Measurements from ENCODE around the gene MCF2L2.
"Not testable (repeated sequence)": the region's sequence is repeated elsewhere in the genome, so short reads cannot be mapped to it uniquely, and the experiment has no call there.

MCF2L2 gene

DNA sequence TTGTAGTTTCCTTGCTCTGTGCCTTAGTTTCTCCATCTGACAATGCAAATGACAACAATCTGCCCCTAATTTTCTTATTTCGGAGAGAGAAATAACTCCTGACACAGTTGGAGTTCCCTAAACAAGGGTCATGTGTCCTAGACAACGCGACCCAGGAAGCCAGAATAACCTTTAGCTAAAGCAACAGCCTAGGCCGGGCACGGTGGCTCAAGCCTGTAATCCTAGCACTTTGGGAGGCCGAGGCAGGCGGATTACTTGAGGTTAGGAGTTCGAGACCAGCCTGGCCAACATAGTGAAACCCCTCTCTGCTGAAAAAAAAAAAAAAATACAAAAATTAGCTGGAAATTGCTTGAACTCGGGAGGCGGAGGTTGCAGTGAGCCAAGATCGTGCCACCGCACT, 49.9 kb downstream of the MCF2L2 start:
- no peak for TF ChIP-seq MYC (IDR thresholded peaks at IDR 0.05; ENCODE audit: low read depth, low read length)
- TF ChIP-seq, protein P1, sequence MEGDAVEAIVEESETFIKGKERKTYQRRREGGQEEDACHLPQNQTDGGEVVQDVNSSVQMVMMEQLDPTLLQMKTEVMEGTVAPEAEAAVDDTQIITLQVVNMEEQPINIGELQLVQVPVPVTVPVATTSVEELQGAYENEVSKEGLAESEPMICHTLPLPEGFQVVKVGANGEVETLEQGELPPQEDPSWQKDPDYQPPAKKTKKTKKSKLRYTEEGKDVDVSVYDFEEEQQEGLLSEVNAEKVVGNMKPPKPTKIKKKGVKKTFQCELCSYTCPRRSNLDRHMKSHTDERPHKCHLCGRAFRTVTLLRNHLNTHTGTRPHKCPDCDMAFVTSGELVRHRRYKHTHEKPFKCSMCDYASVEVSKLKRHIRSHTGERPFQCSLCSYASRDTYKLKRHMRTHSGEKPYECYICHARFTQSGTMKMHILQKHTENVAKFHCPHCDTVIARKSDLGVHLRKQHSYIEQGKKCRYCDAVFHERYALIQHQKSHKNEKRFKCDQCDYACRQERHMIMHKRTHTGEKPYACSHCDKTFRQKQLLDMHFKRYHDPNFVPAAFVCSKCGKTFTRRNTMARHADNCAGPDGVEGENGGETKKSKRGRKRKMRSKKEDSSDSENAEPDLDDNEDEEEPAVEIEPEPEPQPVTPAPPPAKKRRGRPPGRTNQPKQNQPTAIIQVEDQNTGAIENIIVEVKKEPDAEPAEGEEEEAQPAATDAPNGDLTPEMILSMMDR (IDR thresholded peaks at IDR 0.05; ENCODE audit: low read depth, low read length): no peak
- no peak overlapping the region for H3K4me3 ChIP-seq (ENCODE audit: low read depth, low read length)
- DNase-seq (ENCODE audit: low read depth): no peak

DNA sequence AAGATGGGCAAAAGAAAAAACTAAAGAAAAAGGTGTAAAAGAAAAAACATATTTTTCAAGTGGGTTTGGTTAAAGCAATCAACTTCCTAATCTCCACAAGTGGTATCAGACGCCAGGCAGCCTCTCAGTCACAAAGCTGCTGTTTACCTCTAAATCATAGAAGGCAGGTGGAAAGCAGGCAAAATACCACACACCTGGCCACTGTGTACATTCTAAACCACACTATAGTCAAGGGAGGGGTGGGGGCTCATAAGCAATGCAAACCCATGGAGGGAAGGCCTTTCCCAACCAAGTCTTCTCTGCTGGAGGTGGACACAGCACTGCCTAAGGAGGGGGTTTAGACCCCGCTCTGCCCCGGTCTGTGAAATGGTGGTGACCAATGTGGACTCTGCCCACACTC, 50.4 kb downstream of the MCF2L2 start:
- no peak overlapping the region for H3K4me3 ChIP-seq (ENCODE audit: low read depth, low read length)
- TF ChIP-seq, protein P1 (IDR thresholded peaks at IDR 0.05; ENCODE audit: low read depth, low read length): no peak
- TF ChIP-seq, protein P2, sequence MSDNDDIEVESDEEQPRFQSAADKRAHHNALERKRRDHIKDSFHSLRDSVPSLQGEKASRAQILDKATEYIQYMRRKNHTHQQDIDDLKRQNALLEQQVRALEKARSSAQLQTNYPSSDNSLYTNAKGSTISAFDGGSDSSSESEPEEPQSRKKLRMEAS (IDR thresholded peaks at IDR 0.05; ENCODE audit: low read depth, low read length): no peak
- TF ChIP-seq MYC (IDR thresholded peaks at IDR 0.05; ENCODE audit: low read depth, low read length) (no peak), POLR2A (IDR thresholded peaks at IDR 0.05; ENCODE audit: extremely low read depth, insufficient read length) (no peak)
- no peak for DNase-seq (ENCODE audit: low read depth)

DNA sequence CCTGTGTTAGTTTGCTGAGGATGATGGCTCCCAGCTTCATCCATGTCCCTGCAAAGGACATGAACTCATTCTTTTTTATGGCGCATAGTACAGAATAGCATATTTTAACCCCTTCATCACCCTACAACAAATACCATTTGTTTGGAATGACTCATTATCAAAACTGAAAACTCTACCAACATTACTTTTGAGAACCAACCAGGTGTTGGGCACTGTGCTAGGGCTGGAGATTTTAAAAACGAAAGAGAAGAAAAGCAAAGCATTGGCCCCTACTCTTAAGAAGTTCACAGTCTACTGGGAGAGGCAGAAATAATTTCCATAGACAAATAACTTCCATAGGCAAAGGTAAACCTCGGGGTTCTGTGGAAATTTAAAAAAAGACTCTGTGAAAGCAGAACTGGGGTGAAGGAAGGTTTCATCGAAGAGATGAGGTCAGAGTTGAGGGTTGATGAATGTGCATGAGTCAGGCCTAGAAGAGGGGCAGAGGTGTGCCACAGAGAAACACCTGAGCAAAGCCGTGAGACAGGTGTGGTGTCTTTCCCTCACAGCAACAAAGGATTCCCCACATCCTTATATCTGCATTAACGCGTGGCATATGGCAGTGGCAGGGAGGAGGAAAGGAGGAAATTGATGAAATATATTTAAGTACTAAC, 51.0 kb downstream of the MCF2L2 start:
- DNase-seq (ENCODE audit: low read depth): no peak
- H3K4me3 ChIP-seq (ENCODE audit: low read depth, low read length): no peak overlapping the region
- TF ChIP-seq POLR2A (IDR thresholded peaks at IDR 0.05; ENCODE audit: extremely low read depth, insufficient read length): no peak
- TF ChIP-seq, protein P2 (IDR thresholded peaks at IDR 0.05; ENCODE audit: low read depth, low read length): no peak
- no peak for TF ChIP-seq MYC (IDR thresholded peaks at IDR 0.05; ENCODE audit: low read depth, low read length)
- TF ChIP-seq, protein P1 (IDR thresholded peaks at IDR 0.05; ENCODE audit: low read depth, low read length): no peak

DNA sequence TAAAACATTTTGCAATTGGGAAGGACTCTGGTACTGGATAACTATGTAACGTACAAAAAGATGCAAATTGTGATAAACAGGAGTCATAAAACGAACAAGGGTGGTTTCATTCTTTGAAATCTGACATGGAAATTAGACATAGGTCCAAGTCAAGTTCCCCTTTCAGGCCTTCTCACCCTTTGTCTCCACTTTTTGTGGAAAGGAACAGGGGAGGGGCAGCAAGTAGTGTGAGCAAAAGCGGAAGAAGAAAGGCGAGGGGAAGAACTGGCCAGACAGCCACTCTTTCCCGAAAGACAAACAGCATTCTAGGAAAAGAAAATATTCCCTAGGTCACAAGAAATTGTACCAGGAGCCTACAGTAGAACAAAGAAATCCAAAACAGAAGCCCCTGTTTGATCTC, 52.6 kb downstream of the MCF2L2 start:
- peak; percentile 72 for DNase-seq (ENCODE audit: low read depth)
- no peak for TF ChIP-seq MYC (IDR thresholded peaks at IDR 0.05; ENCODE audit: low read depth, low read length)
- H3K4me3 ChIP-seq (ENCODE audit: low read depth, low read length): no peak overlapping the region

DNA sequence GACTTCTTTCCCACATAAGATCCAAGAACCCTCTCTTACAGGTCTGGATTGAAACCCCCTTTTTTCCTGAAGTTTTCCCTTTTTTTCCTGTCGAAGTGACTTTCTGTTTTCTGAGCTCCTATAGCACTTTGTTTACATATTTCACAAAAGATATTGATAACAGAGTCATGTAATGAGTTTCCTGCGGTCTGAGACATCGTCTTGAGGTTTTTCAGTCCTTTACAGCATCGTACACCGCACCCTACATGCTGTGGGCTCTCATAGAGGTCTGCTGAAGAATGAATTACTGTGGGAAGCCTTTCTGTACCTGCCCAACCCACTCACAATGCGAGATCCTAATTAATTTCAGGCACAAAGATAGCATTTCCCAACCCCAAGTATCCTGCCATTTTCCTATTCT, 53.1 kb downstream of the MCF2L2 start:
- no peak for DNase-seq (ENCODE audit: low read depth)
- H3K4me3 ChIP-seq (ENCODE audit: low read depth, low read length): no peak overlapping the region
- TF ChIP-seq, protein P1 (IDR thresholded peaks at IDR 0.05; ENCODE audit: low read depth, low read length): no peak
- TF ChIP-seq POLR2A (IDR thresholded peaks at IDR 0.05; ENCODE audit: extremely low read depth, insufficient read length) (no peak), MYC (IDR thresholded peaks at IDR 0.05; ENCODE audit: low read depth, low read length) (no peak)
- TF ChIP-seq, protein P2 (IDR thresholded peaks at IDR 0.05; ENCODE audit: low read depth, low read length): no peak

DNA sequence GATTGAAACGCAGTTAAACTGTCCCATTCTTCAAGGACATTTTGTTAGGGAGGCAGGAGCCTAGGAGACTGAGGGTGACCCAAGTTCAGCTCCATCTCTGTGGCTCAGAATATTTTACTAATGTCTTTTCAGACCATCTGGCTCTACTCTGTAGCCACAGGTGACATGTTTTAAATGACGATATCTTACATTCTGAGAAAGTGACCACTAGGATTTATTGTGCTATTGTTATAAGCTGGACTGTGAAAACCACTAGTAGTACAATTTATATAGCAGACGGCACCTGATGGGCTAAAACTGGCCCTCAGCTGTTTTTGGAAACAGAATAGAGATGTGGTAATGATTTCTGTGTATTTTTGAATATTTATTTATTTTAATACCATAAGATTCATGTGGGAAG, 55.5 kb downstream of the MCF2L2 start:
- TF ChIP-seq MYC (IDR thresholded peaks at IDR 0.05; ENCODE audit: low read depth, low read length) (no peak), POLR2A (IDR thresholded peaks at IDR 0.05; ENCODE audit: extremely low read depth, insufficient read length) (no peak)
- TF ChIP-seq, protein P1 (IDR thresholded peaks at IDR 0.05; ENCODE audit: low read depth, low read length): no peak
- TF ChIP-seq, protein P2 (IDR thresholded peaks at IDR 0.05; ENCODE audit: low read depth, low read length): no peak
- H3K4me3 ChIP-seq (ENCODE audit: low read depth, low read length): no peak overlapping the region
- DNase-seq (ENCODE audit: low read depth): no peak

DNA sequence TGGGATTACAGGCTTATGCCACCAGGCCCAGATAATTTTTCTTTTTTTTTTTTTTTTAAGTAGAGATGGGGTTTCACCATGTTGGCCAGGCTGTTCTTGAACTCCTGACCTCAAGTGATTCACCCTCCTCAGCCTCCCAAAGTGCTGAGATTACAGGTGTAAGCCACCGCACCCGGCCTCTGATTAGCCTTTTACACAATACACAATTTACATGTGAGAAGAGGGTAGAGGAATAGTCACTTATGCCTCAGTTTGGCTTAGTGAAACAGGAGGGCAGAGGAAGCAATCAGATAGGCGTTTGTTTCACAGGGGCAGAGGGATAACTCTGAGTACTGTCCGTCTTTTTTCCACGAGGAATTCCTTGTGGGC, 56.8 kb downstream of the MCF2L2 start:
- not testable (repeated sequence) for H3K4me3 ChIP-seq (ENCODE audit: low read depth, low read length); DNase-seq (ENCODE audit: low read depth)

Measured in NB4 (cell line).